CD4-positive, alpha-beta T cell (primary cell): ENCODE data around the gene ASTN2. TPM values are rescaled to one million over a fixed set of nuclear protein-coding genes. Genes with fewer than 3 reads are reported as not detected.

Source experiments
- ATAC-seq: fragments of 200-7000 bp; cut with Tn5 transposase; one replicate; pipeline ENCODE4 v1.10.0; 2022; ENCODE audit warnings: mild to moderate bottlenecking; ENCODE audit not compliant: poor library complexity
- CTCF ChIA-PET: fragments of 350-600 bp; sonication (Branson Sonifier 250); formaldehyde crosslinking; loops from one replicate; lab custom pipeline; 2021; ENCODE audit warnings: antibody characterized with exemption, inconsistent platforms; lab: Charles Lee
- POLR2A ChIA-PET: fragments of 350-600 bp; sonication (Branson Sonifier 250); formaldehyde crosslinking; loops from one replicate; lab custom pipeline; 2021; ENCODE audit warnings: antibody characterized with exemption, inconsistent platforms; lab: Charles Lee
- DNase-seq, 14 experiments: peaks; one replicate each; pipeline ENCODE4 v3.0.0-alpha.2; 2013 to 2020; ENCODE audit warnings: mixed read lengths in 2 of 14
- H3K27ac ChIP-seq, 2 donors: one replicate each; pipeline versions ENCODE4 v1.5.1 to v1.7.0; 2013; ENCODE audit warnings: low read length in 2 of 2, low read depth in 1 of 2, mild to moderate bottlenecking in 1 of 2
- H3K27me3 ChIP-seq, 2 experiments: 1 replicate in 1 of 2; 2 replicates in 1 of 2; pipeline versions ENCODE4 v1.6.1 to v1.7.0; 2013; ENCODE audit warnings: low read length in 2 of 2, control low read depth in 1 of 2, mild to moderate bottlenecking in 1 of 2, moderate library complexity in 1 of 2; ENCODE audit not compliant: insufficient read depth in 2 of 2, control insufficient read depth in 1 of 2
- H3K36me3 ChIP-seq: one replicate; pipeline ENCODE4 v1.6.1; 2013; ENCODE audit warnings: low read length, control low read depth; ENCODE audit not compliant: insufficient read depth
- H3K4me1 ChIP-seq: one replicate; pipeline ENCODE4 v1.6.1; 2013; ENCODE audit warnings: low read length, control low read depth; ENCODE audit not compliant: insufficient read depth
- H3K4me3 ChIP-seq: one replicate; pipeline ENCODE4 v1.5.1; 2013; ENCODE audit warnings: mild to moderate bottlenecking, low read length, moderate library complexity
- H3K9me3 ChIP-seq, 2 experiments: 1 replicate in 1 of 2; 2 replicates in 1 of 2; pipeline versions ENCODE4 v1.6.1 to v1.7.0; 2013; ENCODE audit warnings: low read length in 2 of 2, mild to moderate bottlenecking in 2 of 2, control low read depth in 1 of 2, moderate library complexity in 1 of 2; ENCODE audit not compliant: control insufficient read depth in 1 of 2, insufficient read depth in 1 of 2
- H3K27ac Mint-ChIP-seq: one replicate; pipeline ENCODE4 v1.8.0; 2020; ENCODE audit warnings: mixed read lengths
- H3K27me3 Mint-ChIP-seq: one replicate; pipeline ENCODE4 v1.8.0; 2021; ENCODE audit warnings: mixed read lengths
- H3K36me3 Mint-ChIP-seq: one replicate; pipeline ENCODE4 v1.8.0; 2021; ENCODE audit warnings: low read depth, mixed read lengths
- H3K4me1 Mint-ChIP-seq: one replicate; pipeline ENCODE4 v1.8.0; 2021; ENCODE audit warnings: low read depth, mixed read lengths
- H3K4me3 Mint-ChIP-seq: one replicate; pipeline ENCODE4 v1.8.0; 2020; ENCODE audit warnings: mild to moderate bottlenecking, mixed read lengths
- H3K9me3 Mint-ChIP-seq: one replicate; pipeline ENCODE4 v1.8.0; 2020; ENCODE audit warnings: mixed read lengths
- intact Hi-C, 2 experiments: fragments of 100-400 bp; cut with DNase I in 1 of 2; cut with micrococcal nuclease in 1 of 2; formaldehyde crosslinking; loops; one replicate each; pipeline versions ENCODE4 v1.15.1 to v1.9.0; 2023 to 2025; cut with DNase I, micrococcal nuclease
- total RNA-seq, 174 experiments: library from RNA in 2 of 174; stranded (reverse) in 2 of 174; gene quantifications; one replicate each; pipeline ENCODE4 v1.2.3 and lab custom pipeline; 2021 to 2026
- TF ChIP-seq, protein P1 (sequence below): fragments of 200-600 bp; IDR thresholded peaks from one replicate; pipeline ENCODE4 v1.8.0; 2022; ENCODE audit warnings: antibody characterized with exemption, mild to moderate bottlenecking

Gene ASTN2
- total RNA-seq, 2 experiments from 2014 or later = 2.3 to 2.4 TPM

- Mint-ChIP-seq H3K36me3 (no peaks in the 10 kb centered on the region), H3K27me3 (no peaks in the 10 kb centered on the region), H3K4me1 (no peaks in the 10 kb centered on the region), H3K27ac (no peak overlapping the region), H3K4me3 (no peak overlapping the region), H3K9me3 (peaks cover 4% of the 10 kb centered on the region)
- Histone ChIP-seq H3K4me3 (no peak overlapping the region), H3K9me3 (peaks cover 0 to 6% of the 10 kb centered on the region in 2 experiments), H3K27ac (no peak overlapping the region), H3K36me3 (no peaks in the 10 kb centered on the region), H3K4me1 (no peaks in the 10 kb centered on the region), H3K27me3 (no peaks in the 10 kb centered on the region)
- no peak for DNase-seq
- intact Hi-C loops = no loop called here
- ChIA-PET POLR2A (no interaction called here), CTCF (no interaction called here)
- ATAC-seq = no peak
- TF ChIP-seq, protein P1, sequence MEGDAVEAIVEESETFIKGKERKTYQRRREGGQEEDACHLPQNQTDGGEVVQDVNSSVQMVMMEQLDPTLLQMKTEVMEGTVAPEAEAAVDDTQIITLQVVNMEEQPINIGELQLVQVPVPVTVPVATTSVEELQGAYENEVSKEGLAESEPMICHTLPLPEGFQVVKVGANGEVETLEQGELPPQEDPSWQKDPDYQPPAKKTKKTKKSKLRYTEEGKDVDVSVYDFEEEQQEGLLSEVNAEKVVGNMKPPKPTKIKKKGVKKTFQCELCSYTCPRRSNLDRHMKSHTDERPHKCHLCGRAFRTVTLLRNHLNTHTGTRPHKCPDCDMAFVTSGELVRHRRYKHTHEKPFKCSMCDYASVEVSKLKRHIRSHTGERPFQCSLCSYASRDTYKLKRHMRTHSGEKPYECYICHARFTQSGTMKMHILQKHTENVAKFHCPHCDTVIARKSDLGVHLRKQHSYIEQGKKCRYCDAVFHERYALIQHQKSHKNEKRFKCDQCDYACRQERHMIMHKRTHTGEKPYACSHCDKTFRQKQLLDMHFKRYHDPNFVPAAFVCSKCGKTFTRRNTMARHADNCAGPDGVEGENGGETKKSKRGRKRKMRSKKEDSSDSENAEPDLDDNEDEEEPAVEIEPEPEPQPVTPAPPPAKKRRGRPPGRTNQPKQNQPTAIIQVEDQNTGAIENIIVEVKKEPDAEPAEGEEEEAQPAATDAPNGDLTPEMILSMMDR = no peak
These were observed 145.9 kb downstream of the ASTN2 start for GRCh38 chr9:117268847-117269446.

DNA sequence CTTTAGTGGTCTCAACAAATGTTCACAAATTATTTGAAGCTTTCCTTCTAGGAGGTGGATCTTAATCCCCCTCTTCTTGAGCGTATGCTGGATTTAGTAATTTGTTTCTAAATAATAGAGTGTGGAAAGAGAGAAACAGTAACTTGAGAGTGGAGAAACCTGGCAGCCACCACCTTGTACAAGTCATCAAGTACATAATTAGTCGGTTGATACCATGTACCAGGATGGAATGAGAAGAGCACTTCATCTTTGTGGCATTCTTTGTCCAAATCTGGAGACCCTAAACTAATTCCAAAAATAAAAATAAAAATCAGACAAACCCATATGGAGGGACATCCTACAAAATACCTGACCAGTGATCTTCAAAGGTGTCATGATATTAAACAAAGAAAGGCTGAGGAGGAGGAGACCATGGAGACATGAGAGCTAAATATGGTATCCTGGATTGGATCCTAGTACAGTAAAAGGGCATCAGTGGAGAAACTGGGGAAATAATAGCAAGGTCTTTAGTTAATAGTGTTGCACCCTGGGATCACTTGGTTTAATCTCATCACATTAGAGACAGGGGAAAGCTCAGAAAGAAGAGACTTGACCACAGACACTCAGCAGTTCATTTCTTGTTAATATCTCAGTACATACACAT is 147.9 kb downstream of the ASTN2 start:
- no peaks in the 10 kb centered on the region for H3K27me3 Mint-ChIP-seq
- ATAC-seq (no peak), DNase-seq (no peak)
- H3K27me3 ChIP-seq = no peaks in the 10 kb centered on the region
- no peaks in the 10 kb centered on the region for H3K36me3 Mint-ChIP-seq
- TF ChIP-seq, protein P1 = no peak
- H3K27ac Mint-ChIP-seq = no peak overlapping the region
- H3K9me3 Mint-ChIP-seq = peaks cover 6% of the 10 kb centered on the region
- ChIA-PET POLR2A (no interaction called here), CTCF (no interaction called here)
- no peak overlapping the region for H3K4me3 ChIP-seq
- H3K27ac ChIP-seq = no peak overlapping the region
- intact Hi-C loops = no loop called here
- no peaks in the 10 kb centered on the region for H3K4me1 Mint-ChIP-seq
- H3K9me3 ChIP-seq = peaks cover 0 to 3% of the 10 kb centered on the region in 2 experiments
- H3K4me1 ChIP-seq = no peaks in the 10 kb centered on the region
- no peaks in the 10 kb centered on the region for H3K36me3 ChIP-seq
- H3K4me3 Mint-ChIP-seq = no peak overlapping the region

GRCh38 chr9:117265253-117265652 is 149.6 kb downstream of the ASTN2 start:
- Histone ChIP-seq H3K27me3 (no peaks in the 10 kb centered on the region), H3K9me3 (no peaks in the 10 kb centered on the region), H3K27ac (no peak overlapping the region), H3K36me3 (no peaks in the 10 kb centered on the region), H3K4me3 (no peak overlapping the region), H3K4me1 (no peaks in the 10 kb centered on the region)
- TF ChIP-seq, protein P1 = no peak
- ChIA-PET POLR2A (no interaction called here), CTCF (no interaction called here)
- no peaks in the 10 kb centered on the region for H3K27me3 Mint-ChIP-seq
- intact Hi-C loops = no loop called here
- DNase-seq (no peak), ATAC-seq (no peak)
- H3K27ac Mint-ChIP-seq = no peak overlapping the region
- no peak overlapping the region for H3K4me3 Mint-ChIP-seq
- H3K4me1 Mint-ChIP-seq = no peaks in the 10 kb centered on the region
- H3K36me3 Mint-ChIP-seq = no peaks in the 10 kb centered on the region
- peaks cover 6% of the 10 kb centered on the region for H3K9me3 Mint-ChIP-seq
